ENCODE results near the gene CD6. TPM values are rescaled to one million over a fixed set of nuclear protein-coding genes. Genes with fewer than 3 reads are reported as not detected.

CD6 gene
- total and polyA plus RNA-seq, 9 donors = 0.42 to 3.4 (median 0.69) TPM

DNA sequence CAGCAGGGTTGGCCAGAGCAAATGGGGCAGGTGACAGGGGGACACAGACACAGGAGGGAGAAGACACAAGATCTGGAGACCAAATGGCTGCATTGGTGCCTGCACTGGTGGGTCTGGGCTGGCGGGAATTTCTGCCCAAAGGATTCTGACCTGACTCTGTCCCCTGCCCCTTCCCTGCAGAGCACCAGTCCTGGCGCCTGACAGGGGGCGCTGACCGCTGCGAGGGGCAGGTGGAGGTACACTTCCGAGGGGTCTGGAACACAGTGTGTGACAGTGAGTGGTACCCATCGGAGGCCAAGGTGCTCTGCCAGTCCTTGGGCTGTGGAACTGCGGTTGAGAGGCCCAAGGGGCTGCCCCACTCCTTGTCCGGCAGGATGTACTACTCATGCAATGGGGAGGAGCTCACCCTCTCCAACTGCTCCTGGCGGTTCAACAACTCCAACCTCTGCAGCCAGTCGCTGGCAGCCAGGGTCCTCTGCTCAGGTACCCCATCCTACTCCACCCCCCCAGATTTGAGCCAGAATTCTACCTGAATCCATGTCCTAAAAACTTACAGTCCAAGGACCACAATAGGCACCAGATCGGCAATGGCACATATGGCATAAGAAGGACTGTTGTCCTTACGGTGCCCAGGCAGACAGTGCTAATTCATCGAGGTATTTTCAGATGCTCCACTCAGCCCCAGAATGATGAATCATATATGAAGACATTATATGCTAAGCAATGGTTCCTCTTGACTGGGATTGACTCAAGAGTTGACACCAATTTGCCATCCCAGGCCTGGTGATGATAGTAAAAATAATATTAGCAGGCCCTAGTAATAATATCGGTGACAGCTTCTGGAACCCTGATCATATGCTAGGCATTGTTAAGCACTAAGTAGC lies 38.2 kb downstream of the CD6 start:
- WGBS, 3 donors = 94 to 97% (median 96%) methylated on average over 15 of the region's 15 CpGs
- H3K4me3 ChIP-seq = no peak overlapping the region
- no peaks in the 10 kb centered on the region for H3K27me3 ChIP-seq
- no peak overlapping the region for H3K27ac ChIP-seq
- intact Hi-C loops (cut with DNase I) = no loop called here
- TF ChIP-seq POLR2A (IDR thresholded peaks at IDR 0.05) = no peak
- TF ChIP-seq, protein P1, sequence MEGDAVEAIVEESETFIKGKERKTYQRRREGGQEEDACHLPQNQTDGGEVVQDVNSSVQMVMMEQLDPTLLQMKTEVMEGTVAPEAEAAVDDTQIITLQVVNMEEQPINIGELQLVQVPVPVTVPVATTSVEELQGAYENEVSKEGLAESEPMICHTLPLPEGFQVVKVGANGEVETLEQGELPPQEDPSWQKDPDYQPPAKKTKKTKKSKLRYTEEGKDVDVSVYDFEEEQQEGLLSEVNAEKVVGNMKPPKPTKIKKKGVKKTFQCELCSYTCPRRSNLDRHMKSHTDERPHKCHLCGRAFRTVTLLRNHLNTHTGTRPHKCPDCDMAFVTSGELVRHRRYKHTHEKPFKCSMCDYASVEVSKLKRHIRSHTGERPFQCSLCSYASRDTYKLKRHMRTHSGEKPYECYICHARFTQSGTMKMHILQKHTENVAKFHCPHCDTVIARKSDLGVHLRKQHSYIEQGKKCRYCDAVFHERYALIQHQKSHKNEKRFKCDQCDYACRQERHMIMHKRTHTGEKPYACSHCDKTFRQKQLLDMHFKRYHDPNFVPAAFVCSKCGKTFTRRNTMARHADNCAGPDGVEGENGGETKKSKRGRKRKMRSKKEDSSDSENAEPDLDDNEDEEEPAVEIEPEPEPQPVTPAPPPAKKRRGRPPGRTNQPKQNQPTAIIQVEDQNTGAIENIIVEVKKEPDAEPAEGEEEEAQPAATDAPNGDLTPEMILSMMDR (IDR thresholded peaks at IDR 0.05) = no peak
- H3K4me1 ChIP-seq (ENCODE audit: insufficient read depth) = peaks cover 14% of the 10 kb centered on the region
- H3K36me3 ChIP-seq = no peaks in the 10 kb centered on the region
- no peak for DNase-seq
- no peaks in the 10 kb centered on the region for H3K9me3 ChIP-seq

DNA sequence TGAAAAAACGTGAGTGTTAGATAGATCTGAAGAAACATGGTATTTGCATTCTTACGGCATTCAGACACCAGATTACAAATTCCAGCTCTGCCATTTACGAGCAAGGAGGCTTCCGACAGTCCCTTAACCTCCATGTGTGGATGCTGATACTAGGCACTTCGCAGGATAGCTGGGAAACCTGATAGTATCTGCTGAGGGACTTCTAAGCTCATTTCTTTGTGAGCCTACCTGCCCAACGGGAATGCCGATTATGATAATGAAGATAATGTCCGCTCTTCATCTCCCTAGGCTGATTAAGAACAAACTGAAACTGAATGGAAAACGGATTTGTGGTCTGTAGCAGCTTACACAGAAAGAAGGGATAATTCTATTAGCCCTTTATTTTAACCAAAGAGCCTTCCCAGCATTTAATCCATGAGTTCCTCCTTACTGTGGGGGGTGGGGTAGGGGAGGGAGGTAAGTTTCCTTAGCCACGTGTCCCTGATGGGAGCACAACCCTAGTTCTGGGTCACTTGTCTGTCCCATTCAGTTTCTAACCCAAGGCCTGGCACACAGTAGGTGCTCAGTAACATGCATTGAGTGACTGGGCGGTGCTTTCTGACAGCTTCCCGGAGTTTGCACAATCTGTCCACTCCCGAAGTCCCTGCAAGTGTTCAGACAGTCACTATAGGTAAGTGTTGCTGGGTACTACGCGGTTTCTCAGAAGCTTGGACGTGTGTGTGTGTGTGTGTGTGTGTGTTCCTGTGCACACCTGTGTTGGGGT lies 39.2 kb downstream of the CD6 start:
- intact Hi-C loops (cut with DNase I) = no loop called here
- Histone ChIP-seq H3K4me3 (no peak overlapping the region), H3K4me1 (ENCODE audit: insufficient read depth) (peaks cover 9% of the 10 kb centered on the region), H3K9me3 (no peaks in the 10 kb centered on the region), H3K27ac (no peak overlapping the region), H3K27me3 (no peaks in the 10 kb centered on the region), H3K36me3 (no peaks in the 10 kb centered on the region)
- no peak for DNase-seq
- WGBS, 3 donors = 84 to 88% (median 85%) methylated on average over 16 of the region's 16 CpGs
- no peak for TF ChIP-seq EP300 (IDR thresholded peaks at IDR 0.05)
- TF ChIP-seq, protein P1 (IDR thresholded peaks at IDR 0.05) = no peak
- TF ChIP-seq POLR2A (IDR thresholded peaks at IDR 0.05) = no peak

DNA sequence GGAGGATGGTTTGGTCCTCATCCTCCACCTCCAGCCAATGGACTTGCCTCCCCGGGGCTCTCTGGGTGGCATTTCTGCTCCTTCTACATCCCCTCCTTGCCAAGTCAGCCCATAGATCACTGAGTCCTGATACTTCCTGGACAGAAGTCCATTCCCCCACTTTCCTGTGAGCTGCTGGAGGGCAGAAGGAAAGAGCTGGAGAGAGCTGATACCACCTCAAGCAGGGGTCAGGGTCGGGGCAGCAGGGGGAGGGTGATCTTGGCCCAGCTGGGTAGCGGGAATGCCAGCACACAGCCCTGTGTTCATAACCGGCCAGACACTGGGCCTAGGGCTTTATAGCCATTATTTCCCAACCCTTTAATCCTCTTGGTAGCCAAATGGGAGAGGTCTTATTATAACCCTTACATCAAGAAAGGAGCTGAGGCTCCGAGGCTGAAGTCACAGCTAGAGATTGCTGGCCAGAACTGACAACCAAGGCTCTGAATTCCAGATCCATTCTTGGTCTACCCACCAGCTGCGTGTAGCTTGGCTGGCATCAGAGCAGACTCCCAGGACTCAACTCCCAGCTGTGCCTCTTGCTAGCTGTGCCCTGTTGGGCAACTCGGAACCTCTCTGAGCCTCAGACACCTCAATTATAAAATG lies 39.9 kb downstream of the CD6 start:
- 39 to 47% (median 44%) methylated on average over 7 of the region's 7 CpGs for WGBS, 3 donors
- intact Hi-C loops (cut with DNase I) = no loop called here
- H3K4me1 ChIP-seq (ENCODE audit: insufficient read depth) = peaks cover 9% of the 10 kb centered on the region
- H3K27me3 ChIP-seq = no peaks in the 10 kb centered on the region
- peak in 4 of 5 donors; percentile 52 to 68 (median 60) for DNase-seq
- H3K27ac ChIP-seq = no peak overlapping the region
- no peaks in the 10 kb centered on the region for H3K36me3 ChIP-seq
- H3K9me3 ChIP-seq = no peaks in the 10 kb centered on the region
- no peak overlapping the region for H3K4me3 ChIP-seq
- TF ChIP-seq POLR2A (IDR thresholded peaks at IDR 0.05) (no peak), EP300 (IDR thresholded peaks at IDR 0.05) (no peak)
- TF ChIP-seq, protein P1 (IDR thresholded peaks at IDR 0.05) = no peak

DNA sequence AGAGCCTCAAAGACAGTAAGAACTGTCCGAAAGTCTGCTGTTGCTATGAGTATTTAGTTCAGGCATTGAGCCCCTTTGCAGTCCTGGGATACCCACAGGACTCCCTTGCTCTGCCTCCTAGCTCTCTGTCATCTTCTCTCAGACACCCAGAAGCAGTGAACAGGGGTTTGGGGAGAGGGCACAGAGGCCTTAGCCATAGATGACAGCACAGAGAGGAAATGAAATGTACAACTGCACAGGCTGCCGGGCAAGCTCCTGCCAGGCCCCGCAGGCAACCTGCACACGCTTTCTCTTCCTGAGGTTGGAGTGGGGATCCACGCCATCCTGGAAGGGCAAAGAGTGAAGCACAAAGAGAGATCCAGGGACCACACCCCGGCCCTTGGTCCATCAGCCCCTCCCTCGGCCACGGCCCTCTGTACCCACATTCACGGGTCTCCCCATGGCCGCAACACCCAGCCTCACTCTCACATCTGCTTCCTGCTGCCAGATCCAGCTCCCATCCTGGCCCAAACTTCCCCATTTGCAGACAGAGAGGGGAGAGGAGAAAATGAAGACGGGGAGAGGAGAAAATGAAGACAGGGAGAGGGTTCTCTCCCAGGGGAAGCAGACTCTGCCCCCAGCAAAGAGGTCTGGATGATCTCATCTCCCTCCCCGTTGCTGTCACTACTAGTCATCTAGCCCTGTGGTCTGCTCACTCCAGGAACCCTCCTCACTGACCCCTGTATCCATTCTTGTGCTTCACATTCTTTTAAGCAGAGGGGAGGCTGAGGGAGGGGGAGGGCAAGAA lies 40.7 kb downstream of the CD6 start:
- WGBS, 3 donors = 69 to 81% (median 73%) methylated on average over 12 of the region's 12 CpGs
- Histone ChIP-seq H3K4me3 (no peak overlapping the region), H3K36me3 (no peaks in the 10 kb centered on the region), H3K9me3 (no peaks in the 10 kb centered on the region), H3K27me3 (no peaks in the 10 kb centered on the region), H3K27ac (no peak overlapping the region), H3K4me1 (ENCODE audit: insufficient read depth) (peaks cover 9% of the 10 kb centered on the region)
- no peak for DNase-seq
- intact Hi-C loops (cut with DNase I) = no loop called here
- TF ChIP-seq POLR2A (IDR thresholded peaks at IDR 0.05) = no peak
- TF ChIP-seq EP300 (IDR thresholded peaks at IDR 0.05) = no peak
- TF ChIP-seq, protein P1 (IDR thresholded peaks at IDR 0.05) = no peak

All from ovary (tissue), 9 donors.